GM19099 (cell line): ENCODE measurements around the gene ADPRH.

ENCODE experiments used
- POLR2A ChIP-seq: IDR thresholded peaks from 3 replicates; pipeline ENCODE4 v1.6.1; 2011; ENCODE audit warnings: low read depth; ENCODE audit not compliant: insufficient read length; ENCODE audit errors: extremely low read depth

Gene ADPRH

DNA sequence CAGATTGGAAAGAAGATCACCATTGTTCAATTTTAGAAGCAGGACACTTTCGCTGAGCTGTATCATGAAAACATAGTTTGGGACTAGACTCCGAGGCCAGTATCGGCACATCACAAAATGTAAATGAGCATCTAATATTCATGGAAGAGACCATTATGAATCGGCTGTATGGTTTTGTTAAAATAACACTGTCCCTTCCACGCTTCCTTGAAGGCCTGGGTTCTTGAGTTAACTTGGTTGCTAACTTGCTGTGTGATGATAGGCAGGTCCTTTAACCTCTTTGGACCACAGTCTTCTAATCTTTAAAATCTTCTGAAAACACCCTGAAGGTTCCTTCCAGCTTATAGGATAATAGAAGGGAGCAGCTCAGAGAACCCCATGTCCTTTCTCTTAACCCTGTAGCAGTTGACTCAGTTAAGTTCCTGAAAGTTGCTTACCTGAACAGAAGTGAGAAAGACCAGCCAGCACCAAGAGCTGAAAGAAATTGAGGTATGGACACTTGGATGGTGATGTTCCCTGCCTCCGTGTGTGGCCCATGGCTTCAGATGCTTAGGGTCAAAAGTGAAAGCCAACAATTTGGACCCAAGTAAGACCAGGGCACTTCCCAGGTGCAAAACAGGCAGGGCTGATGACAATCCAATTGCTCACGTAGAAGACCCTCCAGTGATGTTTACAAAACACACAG is 22.0 kb upstream of the ADPRH start:
- peak; percentile 41 for TF ChIP-seq POLR2A

DNA sequence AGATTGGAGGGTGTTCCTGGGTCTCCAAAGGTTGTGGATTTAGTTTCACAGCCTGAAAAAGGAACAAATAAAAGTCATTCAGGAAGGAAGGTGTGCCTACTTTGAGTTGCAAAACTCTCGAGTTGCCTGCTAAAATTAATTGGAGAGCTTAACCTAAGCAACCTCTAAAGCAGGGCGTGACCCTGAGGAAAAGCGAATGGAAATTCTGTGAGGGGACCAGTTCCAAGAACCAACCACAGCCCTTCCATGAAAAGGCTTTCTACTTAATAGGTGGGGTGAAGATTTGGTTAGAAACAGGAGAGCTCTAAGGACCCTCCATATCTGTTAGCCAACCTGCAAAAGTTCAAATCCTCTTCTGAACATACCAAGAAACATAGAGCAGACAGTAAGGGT is 21.4 kb upstream of the ADPRH start:
- TF ChIP-seq POLR2A, result peak; percentile 1

DNA sequence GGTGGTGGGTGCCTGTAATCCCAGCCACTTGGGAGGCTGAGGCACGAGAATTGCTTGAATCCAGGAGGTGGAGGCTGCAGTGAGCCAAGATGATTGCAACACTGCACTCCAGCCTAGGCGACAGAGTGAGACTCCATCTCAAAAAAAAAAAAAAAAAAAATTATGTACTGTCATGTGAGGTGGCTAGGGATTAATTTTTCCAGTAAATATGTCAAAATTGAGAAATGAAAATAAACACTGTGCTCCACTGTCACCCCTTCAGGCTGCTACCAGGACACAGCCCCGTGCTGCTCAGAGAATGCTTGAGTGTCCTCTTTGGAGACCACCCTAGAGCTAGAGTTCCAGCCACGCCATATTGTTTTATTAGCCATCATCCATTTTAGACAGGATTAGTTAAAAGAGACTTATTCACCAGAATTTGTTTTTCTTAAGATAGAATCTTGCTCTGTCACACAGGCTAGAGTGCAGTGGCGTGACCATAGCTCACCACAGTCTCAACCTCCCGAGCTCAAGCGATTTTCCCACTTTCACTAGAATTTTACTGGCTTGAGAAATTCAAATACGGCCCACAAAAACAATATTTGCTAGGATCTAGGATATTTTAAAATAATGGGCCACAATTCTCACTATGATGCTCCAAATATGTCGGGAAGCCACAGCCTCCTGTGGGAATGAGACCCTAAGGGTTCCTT is 20.5 kb upstream of the ADPRH start:
- no peak for TF ChIP-seq POLR2A

DNA sequence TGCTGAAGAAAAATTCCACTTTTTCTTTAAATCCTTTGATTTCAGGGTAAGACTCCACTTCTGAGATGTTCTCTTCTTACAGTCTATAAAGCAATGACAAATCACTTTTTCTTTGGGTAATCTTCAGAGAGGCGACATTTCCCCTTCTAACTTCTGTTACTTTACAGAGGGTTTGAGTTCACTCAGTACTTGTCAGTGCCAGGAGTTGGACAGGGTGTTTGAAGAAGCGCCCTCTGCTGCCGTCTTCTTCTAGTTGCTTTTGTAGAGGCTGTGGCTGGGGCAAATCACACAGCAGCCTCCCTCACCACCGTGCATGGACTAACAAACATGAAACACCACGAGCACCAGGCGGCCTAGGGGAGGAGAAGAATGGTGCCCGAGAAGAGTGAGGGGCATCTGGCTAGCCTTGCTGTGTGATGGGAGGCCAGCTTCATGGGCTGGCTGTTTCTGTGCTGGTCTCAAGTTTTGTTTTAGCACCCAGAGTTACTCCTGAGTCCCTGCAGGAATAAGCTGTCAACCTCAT is 19.8 kb upstream of the ADPRH start, which contains the start of gene CD80:
Gene CD80 (minus strand): TSS at position 174 of the 523 bp plus-strand sequence. CDS start 1,886 bp downstream, outside the sequence.
- TF ChIP-seq POLR2A, result peak; percentile 56

DNA sequence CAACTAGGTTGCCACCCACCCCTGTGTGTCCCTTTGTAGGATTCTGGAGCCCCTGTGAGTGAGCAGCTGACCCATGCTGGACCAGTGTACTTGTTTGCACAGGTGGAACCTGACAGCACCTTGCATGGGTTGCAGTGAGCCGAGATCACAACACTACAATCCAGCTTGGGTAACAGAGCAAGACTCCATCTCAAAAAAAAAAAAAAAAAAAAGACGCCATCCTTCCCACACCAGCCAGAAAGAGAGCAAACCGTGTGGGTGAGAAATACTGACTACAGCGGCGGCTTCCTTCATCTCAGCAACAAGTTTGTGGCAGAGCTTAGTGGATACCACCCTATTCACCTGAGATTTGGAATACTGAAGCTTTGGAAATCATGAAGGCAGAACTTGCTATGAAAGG is 19.1 kb upstream of the ADPRH start:
- TF ChIP-seq POLR2A, result no peak

DNA sequence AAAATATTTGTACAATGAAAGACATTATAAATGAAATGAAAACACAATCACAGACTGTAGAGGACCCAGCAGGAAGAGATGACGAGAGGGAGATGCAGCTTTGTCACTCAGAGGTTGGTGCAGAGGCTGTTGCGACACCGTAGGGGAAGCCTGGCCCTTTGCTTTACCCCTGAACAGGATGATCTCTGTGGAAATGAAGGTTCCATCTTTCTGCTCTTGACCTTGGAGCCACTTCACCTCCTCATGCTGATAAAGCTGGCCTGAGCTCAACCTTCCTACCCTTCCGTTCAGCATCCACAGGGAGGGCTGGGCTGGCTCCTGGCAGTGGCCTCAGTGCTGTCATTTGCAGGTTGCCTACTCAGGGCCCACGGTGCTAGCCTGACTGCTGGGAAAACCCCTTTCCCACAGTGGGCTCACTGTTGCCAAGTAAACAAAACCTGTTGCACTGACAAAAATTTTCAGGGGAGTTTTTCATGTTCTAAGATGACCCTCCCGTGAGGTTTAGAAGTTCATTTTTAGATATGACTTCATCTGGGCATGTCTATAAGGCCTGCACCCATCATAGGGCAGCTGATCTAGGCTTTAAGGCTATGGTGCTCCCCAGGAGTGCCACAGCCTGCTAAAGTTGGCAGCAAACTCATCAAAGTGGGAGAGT is 16.9 kb upstream of the ADPRH start:
- TF ChIP-seq POLR2A, result peak; percentile 64

DNA sequence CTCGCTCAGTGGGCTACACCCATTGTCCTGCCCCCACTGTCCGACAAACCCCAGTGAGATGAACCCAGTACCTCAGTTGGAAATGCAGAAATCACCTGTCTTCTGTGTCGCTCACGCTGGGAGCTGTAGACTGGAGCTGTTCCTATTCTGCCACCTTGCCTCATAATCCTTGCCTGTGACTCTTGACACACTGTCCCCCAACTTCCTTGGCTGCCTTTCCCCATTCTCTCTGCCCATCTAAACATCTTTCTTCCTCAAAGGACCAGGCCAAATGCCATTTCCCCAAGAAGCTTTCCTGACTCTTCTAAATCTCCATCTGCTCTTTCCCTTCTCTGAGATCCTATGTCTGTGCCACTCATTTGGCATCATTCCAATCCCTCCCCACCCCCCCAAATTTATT is 10.1 kb upstream of the ADPRH start:
- no peak for TF ChIP-seq POLR2A

DNA sequence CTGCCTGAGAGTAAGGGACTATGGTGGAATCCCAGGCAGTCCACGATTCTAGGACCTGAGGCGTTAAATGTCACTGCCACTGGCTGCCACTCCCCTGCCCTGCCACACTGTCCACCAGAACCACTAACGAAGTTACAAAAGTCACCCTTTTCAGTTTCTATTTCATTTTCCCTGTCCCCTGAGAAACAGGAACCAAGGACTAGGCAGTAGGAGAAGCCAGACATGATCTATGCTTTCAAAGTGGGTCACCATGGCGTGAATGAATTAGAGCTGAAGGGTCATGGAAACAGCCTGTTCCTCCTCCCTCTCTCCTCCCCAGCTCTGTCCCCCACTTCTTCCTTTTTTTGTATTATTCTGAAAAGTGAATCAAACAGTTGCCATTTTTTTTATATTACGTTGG is 9.1 kb upstream of the ADPRH start:
- TF ChIP-seq POLR2A, result no peak

DNA sequence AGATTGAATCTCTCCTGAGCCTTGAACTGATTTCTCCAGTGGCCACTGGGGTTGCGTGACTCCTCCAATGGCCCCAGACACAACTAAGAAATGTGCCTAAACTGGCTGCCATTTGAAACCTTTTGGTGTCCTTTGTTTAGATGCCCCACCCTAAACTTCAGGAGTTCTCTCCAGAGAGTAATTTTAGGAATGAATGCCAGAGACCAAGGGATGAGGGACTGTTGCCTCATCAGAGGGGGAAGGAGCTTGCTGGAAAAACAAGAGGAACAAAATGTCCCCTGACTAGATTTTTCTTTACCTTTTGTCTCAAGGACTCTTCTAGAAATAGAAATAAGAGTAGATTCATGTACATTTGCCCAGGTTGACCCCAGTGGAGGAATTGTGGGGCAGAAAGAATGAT is 8.1 kb upstream of the ADPRH start:
- no peak for TF ChIP-seq POLR2A

DNA sequence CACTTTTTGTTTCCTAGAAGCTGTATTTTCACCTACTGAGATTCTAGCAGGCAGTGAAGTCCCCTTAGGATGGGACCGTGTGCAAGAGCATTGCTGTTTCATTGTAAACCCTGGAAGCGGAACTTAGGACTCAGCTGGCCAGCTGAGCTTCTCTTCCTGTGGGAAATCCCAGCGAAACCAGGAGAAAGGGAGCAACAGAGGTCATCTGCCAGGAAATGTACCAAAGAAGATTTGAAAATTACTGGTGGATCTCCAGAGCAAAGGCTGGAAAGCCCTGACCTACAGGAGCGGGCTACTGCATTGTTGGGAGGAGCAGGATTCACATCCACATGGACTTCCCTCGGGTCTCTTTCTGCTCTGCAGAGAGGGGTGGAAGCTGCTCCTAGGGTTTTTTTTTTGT is 7.6 kb upstream of the ADPRH start:
- TF ChIP-seq POLR2A, result no peak

DNA sequence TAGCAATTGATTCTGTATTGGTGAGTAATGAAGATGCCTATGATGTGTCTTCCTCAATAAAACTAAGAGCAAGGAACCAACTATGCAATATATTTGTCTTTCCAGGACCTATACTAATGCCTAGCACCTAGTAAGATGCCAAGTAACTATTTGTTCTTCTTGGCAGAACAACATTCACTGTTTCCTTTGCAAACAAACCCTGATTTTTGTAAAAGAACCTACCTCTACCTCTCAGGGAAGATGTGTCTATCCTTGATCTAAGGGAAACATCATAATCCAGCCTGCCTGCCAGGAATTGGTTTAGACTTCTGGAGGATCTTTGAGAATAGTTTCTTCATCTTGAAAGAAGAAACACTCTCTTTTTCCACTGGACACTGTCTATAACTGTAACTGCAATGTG is 3.8 kb upstream of the ADPRH start:
- TF ChIP-seq POLR2A, result no peak

DNA sequence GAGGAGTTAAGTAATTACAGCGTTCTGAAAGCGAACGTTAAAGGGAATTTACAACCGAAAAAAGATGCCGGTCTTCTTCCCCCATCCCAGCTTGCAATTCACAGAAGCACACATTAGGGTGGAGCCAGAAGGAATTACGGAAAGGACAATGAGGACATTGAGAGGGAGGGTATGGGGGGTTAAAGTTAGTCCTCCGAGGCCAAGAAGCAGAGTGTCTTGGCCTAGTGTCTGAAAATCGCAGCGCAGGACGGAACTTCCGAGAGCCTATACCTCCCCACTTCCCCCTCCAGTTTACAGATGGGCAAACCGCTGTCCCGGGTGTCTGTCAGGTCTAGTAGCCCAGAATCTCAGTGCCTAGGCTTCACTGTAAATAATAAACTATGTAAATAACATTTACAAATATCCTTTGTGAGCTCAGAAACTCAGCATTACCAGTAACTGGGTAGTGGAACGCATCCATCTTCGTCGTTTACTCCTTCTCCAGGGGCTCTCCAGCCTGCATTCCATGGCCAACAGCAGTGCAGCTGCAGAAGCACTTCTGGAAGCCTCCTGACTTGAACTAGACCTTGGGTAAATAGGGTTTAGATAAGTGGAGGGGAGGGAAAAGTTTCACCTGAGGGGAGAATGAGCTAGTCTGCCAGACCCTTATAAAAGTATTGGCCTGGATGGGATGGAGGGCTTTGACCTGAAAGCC is 922 bp downstream of the ADPRH start:
- TF ChIP-seq POLR2A, result peak; percentile 76

DNA sequence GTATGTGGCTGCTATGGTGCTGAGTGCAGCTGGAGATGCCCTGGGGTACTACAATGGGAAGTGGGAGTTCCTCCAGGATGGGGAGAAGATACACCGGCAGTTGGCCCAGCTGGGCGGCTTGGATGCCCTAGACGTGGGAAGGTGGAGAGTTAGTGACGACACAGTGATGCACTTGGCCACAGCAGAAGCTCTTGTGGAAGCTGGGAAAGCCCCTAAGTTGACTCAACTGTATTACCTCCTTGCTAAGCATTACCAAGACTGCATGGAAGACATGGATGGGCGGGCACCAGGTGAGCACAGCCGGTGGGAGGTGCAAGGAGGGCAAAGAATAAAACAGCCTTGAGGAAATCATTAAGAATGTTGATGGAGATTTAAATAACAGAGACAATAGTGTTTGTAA is 2.9 kb downstream of the ADPRH start:
- TF ChIP-seq POLR2A, result no peak

DNA sequence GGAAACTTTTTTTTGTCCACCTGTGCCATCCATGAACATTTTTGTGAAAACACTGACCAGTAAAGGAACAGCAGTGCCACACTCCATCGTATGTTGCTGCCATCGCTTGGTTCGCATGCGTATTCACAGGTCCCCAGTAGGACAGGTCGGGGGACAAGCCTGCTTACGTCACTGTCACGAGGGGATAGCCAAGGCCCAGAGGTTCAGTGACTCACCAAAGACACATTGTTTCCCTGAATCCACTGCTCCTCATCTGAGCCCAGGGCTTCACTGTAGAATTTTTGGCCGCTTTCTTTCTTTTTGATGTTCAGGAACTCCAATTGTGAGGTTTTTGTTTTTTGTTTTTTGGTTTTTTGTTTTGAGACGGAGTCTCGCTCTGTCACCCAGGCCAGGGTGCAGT is 5.9 kb downstream of the ADPRH start:
- no peak for TF ChIP-seq POLR2A
